DOHH2 (cell line): ENCODE results near the gene SSH2.
A peak's percentile ranks its signal among the peaks of the same experiment; 100 is the strongest.
"Not testable (repeated sequence)": the region's sequence is repeated elsewhere in the genome, so short reads cannot be mapped to it uniquely, and the experiment has no call there.

Experiments used
- H3F3A ChIP-seq: fragments of 200-600 bp; sonication (generic), shearing (Covaris generic); 2 replicates; pipeline ENCODE4 v1.6.0; 2016; ENCODE audit warnings: antibody characterized with exemption, mild to moderate bottlenecking; ENCODE audit not compliant: control insufficient read depth, insufficient read depth
- H3K27ac ChIP-seq: fragments of 200-600 bp; sonication (generic); 2 replicates; pipeline ENCODE4 v1.5.1; 2014; ENCODE audit warnings: low read depth, mild to moderate bottlenecking, low read length, moderate library complexity
- H3K27me3 ChIP-seq: fragments of 200-600 bp; sonication (generic); 2 replicates; pipeline ENCODE4 v1.6.1; 2014; ENCODE audit warnings: mild to moderate bottlenecking, low read length, mixed read lengths; ENCODE audit not compliant: control insufficient read depth
- H3K36me3 ChIP-seq: fragments of 200-600 bp; sonication (generic); 2 replicates; pipeline ENCODE4 v1.6.1; 2014; ENCODE audit warnings: mild to moderate bottlenecking, low read length, moderate library complexity, mixed read lengths; ENCODE audit not compliant: control insufficient read depth
- H3K4me1 ChIP-seq: fragments of 200-600 bp; sonication (generic); 2 replicates; pipeline ENCODE4 v1.6.1; 2014; ENCODE audit warnings: mild to moderate bottlenecking, low read length, mixed read lengths; ENCODE audit not compliant: control insufficient read depth
- H3K4me2 ChIP-seq: fragments of 200-600 bp; sonication (generic); 2 replicates; pipeline ENCODE4 v1.6.0; 2014; ENCODE audit warnings: mild to moderate bottlenecking, low read length, moderate library complexity
- H3K4me3 ChIP-seq: fragments of 200-600 bp; sonication (generic); 2 replicates; pipeline ENCODE4 v1.5.1; 2014; ENCODE audit warnings: mild to moderate bottlenecking, low read length, mixed read lengths
- H3K79me2 ChIP-seq: fragments of 200-600 bp; sonication (generic); 2 replicates; pipeline ENCODE4 v1.6.1; 2014; ENCODE audit warnings: mild to moderate bottlenecking, low read length, mixed read lengths; ENCODE audit not compliant: control insufficient read depth
- H3K9me2 ChIP-seq: fragments of 200-600 bp; sonication (generic); replicated peaks from 2 replicates; pipeline ENCODE4 v1.6.1; 2014; ENCODE audit warnings: mild to moderate bottlenecking, low read length, mixed read lengths; ENCODE audit not compliant: control insufficient read depth
- H3K9me3 ChIP-seq: fragments of 200-600 bp; sonication (generic); 2 replicates; pipeline ENCODE4 v1.6.1; 2014; ENCODE audit warnings: antibody characterized with exemption, low read length, mixed read lengths; ENCODE audit not compliant: control insufficient read depth, insufficient read depth
- H4K20me1 ChIP-seq: fragments of 200-600 bp; sonication (generic); 2 replicates; pipeline ENCODE4 v1.6.0; 2014; ENCODE audit warnings: low read depth, mild to moderate bottlenecking, antibody characterized with exemption, low read length, moderate library complexity; ENCODE audit not compliant: control insufficient read depth, insufficient read depth
- CTCF ChIP-seq: fragments of 200-600 bp; sonication (generic); IDR thresholded peaks from one replicate; pipeline ENCODE4 v1.5.1; 2014; ENCODE audit warnings: antibody characterized with exemption, mild to moderate bottlenecking, low read depth, low read length; ENCODE audit not compliant: poor library complexity, severe bottlenecking
- EZH2phosphoT487 ChIP-seq: fragments of 200-600 bp; sonication (generic); IDR thresholded peaks from 2 replicates; pipeline ENCODE4 v1.6.1; 2017; ENCODE audit warnings: borderline replicate concordance, mild to moderate bottlenecking, antibody characterized with exemption, low read length, moderate library complexity, mixed read lengths

Gene SSH2

GRCh38 chr17:29677221-29677791, 252.7 kb downstream of the SSH2 start:
- TF ChIP-seq CTCF (no peak), EZH2phosphoT487 (no peak)
- H3K36me3 ChIP-seq: peaks cover 47% of the 10 kb centered on the region
- H3K27me3 ChIP-seq: no peaks in the 10 kb centered on the region
- H3K9me3 ChIP-seq: no peaks in the 10 kb centered on the region
- H3F3A ChIP-seq: no peaks in the 10 kb centered on the region
- no peak overlapping the region for H3K27ac ChIP-seq
- H3K4me3 ChIP-seq: no peak overlapping the region
- H3K4me1 ChIP-seq: peaks cover 32% of the 10 kb centered on the region
- no peak overlapping the region for H3K4me2 ChIP-seq
- no peaks in the 10 kb centered on the region for H3K79me2 ChIP-seq
- no peaks in the 10 kb centered on the region for H4K20me1 ChIP-seq
- no peaks in the 10 kb centered on the region for H3K9me2 ChIP-seq

DNA sequence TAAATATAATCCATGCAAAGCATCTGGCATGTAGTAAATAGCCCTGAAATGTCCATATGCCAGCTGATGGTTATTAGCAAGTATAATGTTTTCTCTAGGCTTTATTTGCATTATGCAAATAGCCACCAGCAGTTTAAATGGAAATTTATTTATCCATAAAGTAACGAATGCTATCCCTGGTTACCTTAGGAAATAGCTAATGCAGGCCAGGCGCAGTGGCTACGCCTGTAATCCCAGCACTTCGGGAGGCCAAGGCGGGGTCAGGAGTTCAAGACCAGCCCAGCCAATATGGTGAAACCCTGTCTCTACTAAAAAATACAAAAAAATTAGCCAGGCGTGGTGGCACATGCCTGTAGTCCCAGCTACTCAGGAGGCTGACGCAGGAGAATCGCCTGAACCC, 254.1 kb downstream of the SSH2 start:
- Histone ChIP-seq H3K4me1 (peaks cover 23% of the 10 kb centered on the region), H3K36me3 (peaks cover 53% of the 10 kb centered on the region)
- H3K27me3 ChIP-seq, H3K4me2 ChIP-seq, H3K9me2 ChIP-seq, H3K9me3 ChIP-seq, H3K79me2 ChIP-seq, H3K27ac ChIP-seq, H4K20me1 ChIP-seq, H3F3A ChIP-seq, H3K4me3 ChIP-seq: not testable (repeated sequence)

DNA sequence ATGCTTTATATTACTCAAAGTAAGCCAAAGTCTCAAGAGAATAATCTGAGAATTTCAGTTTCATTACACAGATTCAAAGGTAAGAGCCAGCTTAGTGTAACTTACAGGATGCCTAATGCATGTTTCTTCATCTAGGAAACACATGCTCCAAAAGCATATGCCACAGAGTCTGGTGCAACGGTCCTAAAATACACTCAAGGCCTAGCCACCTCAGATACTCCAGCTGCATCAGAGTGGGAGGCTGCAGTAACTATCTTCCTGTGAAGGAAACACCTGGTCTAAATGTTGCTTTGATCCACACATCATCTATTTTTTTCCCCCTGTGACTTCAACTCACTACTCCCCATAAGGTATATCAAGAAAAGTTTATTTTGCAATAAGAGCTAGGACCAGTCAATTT, 255.7 kb downstream of the SSH2 start:
- peaks cover 54% of the 10 kb centered on the region for H3K36me3 ChIP-seq
- no peaks in the 10 kb centered on the region for H3K9me3 ChIP-seq
- no peaks in the 10 kb centered on the region for H3K27me3 ChIP-seq
- H3K4me2 ChIP-seq: peak overlapping the region; percentile 28
- H4K20me1 ChIP-seq: no peaks in the 10 kb centered on the region
- H3K4me3 ChIP-seq: no peak overlapping the region
- H3K79me2 ChIP-seq: no peaks in the 10 kb centered on the region
- TF ChIP-seq EZH2phosphoT487 (no peak), CTCF (no peak)
- 0 out of 2 replicates have a peak overlapping the region, but pooled peaks have one; percentile 4 for H3K27ac ChIP-seq
- H3K4me1 ChIP-seq: peaks cover 23% of the 10 kb centered on the region
- H3F3A ChIP-seq: no peaks in the 10 kb centered on the region
- no peaks in the 10 kb centered on the region for H3K9me2 ChIP-seq

DNA sequence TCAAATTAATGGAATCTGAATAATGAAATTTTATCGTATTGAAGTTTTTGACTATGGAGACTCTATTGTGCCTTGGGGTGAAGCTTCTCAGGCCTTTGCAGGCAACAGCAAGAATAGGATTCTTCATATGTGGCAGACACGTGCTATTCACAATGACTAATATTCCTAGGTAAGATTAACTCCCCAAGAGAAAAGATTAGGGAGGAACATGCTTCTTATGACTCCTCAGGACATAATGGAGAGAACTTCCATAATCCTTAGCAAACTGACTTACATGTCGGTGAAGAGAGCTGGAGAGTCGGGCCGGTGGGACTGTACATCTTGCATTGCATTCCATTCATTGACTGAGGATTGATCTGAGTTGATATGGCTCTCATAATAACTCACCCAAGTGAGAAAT, 258.4 kb downstream of the SSH2 start:
- no peaks in the 10 kb centered on the region for H4K20me1 ChIP-seq
- no peaks in the 10 kb centered on the region for H3F3A ChIP-seq
- no peaks in the 10 kb centered on the region for H3K27me3 ChIP-seq
- H3K4me1 ChIP-seq: peaks cover 19% of the 10 kb centered on the region
- no peak overlapping the region for H3K4me2 ChIP-seq
- H3K9me2 ChIP-seq: no peaks in the 10 kb centered on the region
- peaks cover 56% of the 10 kb centered on the region for H3K36me3 ChIP-seq
- no peaks in the 10 kb centered on the region for H3K9me3 ChIP-seq
- H3K4me3 ChIP-seq: no peak overlapping the region
- H3K27ac ChIP-seq: no peak overlapping the region
- TF ChIP-seq CTCF (no peak), EZH2phosphoT487 (no peak)
- no peaks in the 10 kb centered on the region for H3K79me2 ChIP-seq
